Endothelial cell of umbilical vein (primary cell): ENCODE results near the gene RINL. TPM values are rescaled to one million over a fixed set of nuclear protein-coding genes. Genes with fewer than 3 reads are reported as not detected.

Source experiments
- BruUV-seq: library from RNA; stranded (reverse); fragments of 400-500 nt; replicated peaks from 2 replicates; lab custom pipeline; 2021; lab: Mats Ljungman, UMichigan
- CTCF ChIA-PET: fragments of 300-600, 350-600 bp; sonication (Branson Sonifier 250); formaldehyde crosslinking; loops from one replicate; lab custom pipeline; 2021; ENCODE audit warnings: antibody characterized with exemption, inconsistent platforms; lab: Charles Lee
- POLR2A ChIA-PET: fragments of 300-600, 350-600 bp; sonication (Branson Sonifier 250); formaldehyde crosslinking; loops from one replicate; lab custom pipeline; 2021; ENCODE audit warnings: antibody characterized with exemption, inconsistent platforms; lab: Charles Lee
- DNase-seq: peaks from one replicate; pipeline ENCODE4 v3.0.0-alpha.2; 2011; ENCODE audit warnings: low read depth, low spot score
- FAIRE-seq: peaks from 2 replicates; lab custom pipeline; 2011; peaks lifted over from hg19 to GRCh38; lab: Jason Lieb, UNC
- H2AFZ ChIP-seq: 2 replicates; pipeline ENCODE4 v1.6.0; 2012; ENCODE audit warnings: low read depth, low read length, control low read depth, inconsistent platforms
- H3K27ac ChIP-seq: 2 replicates; pipeline ENCODE4 v1.5.1; 2011; ENCODE audit warnings: low read depth, mild to moderate bottlenecking, control low read depth, low read length, moderate library complexity; ENCODE audit not compliant: insufficient read depth
- H3K27me3 ChIP-seq, 2 experiments: 2 replicates each; pipeline versions ENCODE4 v1.6.0 to v1.6.1; 2011; ENCODE audit warnings: low read length in 2 of 2, mixed read lengths in 1 of 2; ENCODE audit not compliant: control insufficient read depth in 2 of 2, insufficient read depth in 2 of 2
- H3K36me3 ChIP-seq, 2 experiments: 2 replicates in 1 of 2; 3 replicates in 1 of 2; pipeline ENCODE4 v1.5.1; 2011; ENCODE audit warnings: low read length in 2 of 2, mild to moderate bottlenecking in 1 of 2, moderate library complexity in 1 of 2; ENCODE audit not compliant: control insufficient read depth in 2 of 2, insufficient read depth in 2 of 2; ENCODE audit errors: extremely low read depth in 1 of 2
- H3K4me1 ChIP-seq: 3 replicates; pipeline ENCODE4 v1.5.1; 2011; ENCODE audit warnings: mild to moderate bottlenecking, low read length; ENCODE audit not compliant: control insufficient read depth, insufficient read depth; ENCODE audit errors: extremely low read depth
- H3K4me2 ChIP-seq: 2 replicates; pipeline ENCODE4 v1.6.1; 2011; ENCODE audit warnings: low read length, control low read depth, mixed read lengths; ENCODE audit not compliant: insufficient read depth
- H3K4me3 ChIP-seq, 3 experiments: fragments of 200-600 bp in 1 of 3; sonication (generic), shearing (Covaris generic) in 1 of 3; replicated peaks in 1 of 3; 2 replicates each; pipeline ENCODE4 v1.5.1; 2011 to 2016; ENCODE audit warnings: control low read depth in 3 of 3, low read length in 3 of 3, mild to moderate bottlenecking in 2 of 3, inconsistent platforms in 1 of 3, low read depth in 1 of 3, moderate library complexity in 1 of 3; ENCODE audit not compliant: insufficient read depth in 1 of 3
- H3K79me2 ChIP-seq: 2 replicates; pipeline ENCODE4 v1.6.0; 2012; ENCODE audit warnings: low read length, inconsistent platforms; ENCODE audit not compliant: control insufficient read depth, insufficient read depth
- H3K9ac ChIP-seq: replicated peaks from 2 replicates; pipeline ENCODE3; 2011; ENCODE audit warnings: low read length, control low read depth; ENCODE audit not compliant: insufficient read depth; ENCODE audit errors: extremely low read depth
- H3K9me1 ChIP-seq: replicated peaks from 3 replicates; pipeline ENCODE4 v1.6.0; 2011; ENCODE audit warnings: mild to moderate bottlenecking, low read length; ENCODE audit not compliant: control insufficient read depth, insufficient read depth; ENCODE audit errors: extremely low read depth
- H3K9me3 ChIP-seq: replicated peaks from 2 replicates; pipeline ENCODE4 v1.5.1; 2012; ENCODE audit warnings: low read length, inconsistent platforms; ENCODE audit not compliant: control insufficient read depth, insufficient read depth
- H4K20me1 ChIP-seq: replicated peaks from 2 replicates; pipeline ENCODE3; 2011; ENCODE audit warnings: mild to moderate bottlenecking, low read length; ENCODE audit not compliant: control insufficient read depth, insufficient read depth; ENCODE audit errors: extremely low read depth
- EZH2 ChIP-seq: IDR thresholded peaks from 2 replicates; pipeline ENCODE4 v1.6.1; 2012; ENCODE audit warnings: borderline replicate concordance, low read depth, mild to moderate bottlenecking, moderate library complexity, low read length, inconsistent platforms; ENCODE audit not compliant: severe bottlenecking
- GATA2 ChIP-seq: IDR thresholded peaks from 2 replicates; pipeline ENCODE4 v1.7.0; 2011; ENCODE audit warnings: low read depth, mild to moderate bottlenecking, moderate library complexity, mixed read lengths, low read length; ENCODE audit not compliant: insufficient read length, insufficient read depth
- JUN ChIP-seq: IDR thresholded peaks from 2 replicates; pipeline ENCODE4 v1.6.1; 2011; ENCODE audit warnings: borderline replicate concordance, low read depth; ENCODE audit not compliant: insufficient read length, insufficient read depth
- MAX ChIP-seq: IDR thresholded peaks from 2 replicates; pipeline ENCODE4 v1.6.1; 2011; ENCODE audit not compliant: insufficient read depth, insufficient read length
- POLR2A ChIP-seq: IDR thresholded peaks from 2 replicates; pipeline ENCODE4 v1.6.1; 2012; ENCODE audit warnings: low read depth, mild to moderate bottlenecking, control low read depth, low read length
- POLR2AphosphoS5 ChIP-seq: IDR thresholded peaks from 2 replicates; pipeline ENCODE4 v1.6.1; 2012; ENCODE audit warnings: low read depth, mild to moderate bottlenecking, control low read depth, low read length, moderate library complexity; ENCODE audit not compliant: insufficient read depth
- dilution Hi-C: fragments of 300-500 bp; cut with MboI; formaldehyde crosslinking; loops from one replicate; pipeline ENCODE4 v1.15.0; 2019; ENCODE audit warnings: low sequenced_read_pairs; ENCODE audit not compliant: extremely low pct_ligation_motif_present
- intact Hi-C: fragments of 100-400 bp; cut with micrococcal nuclease; formaldehyde crosslinking; loops from one replicate; pipeline ENCODE4 v1.10.0; 2022
- polyA plus RNA-seq, 4 experiments: library from polyadenylated mRNA; depleted of rRNA in 3 of 4; stranded (reverse) in 3 of 4; unstranded in 1 of 4; fragments of >200 nt; gene quantifications; 2 replicates each; pipeline versions ENCODE4 v1.2.1 to v1.2.3, GENCODE V29; 2011 to 2012; ENCODE audit warnings: missing spikeins in 1 of 4
- total RNA-seq: library from RNA; stranded (reverse); gene quantifications from 2 replicates; pipeline ENCODE4 v1.2.3, GENCODE V29; 2021

The RINL gene
- total and polyA plus RNA-seq, 2 donors (not counting 3 experiments of a cell fraction or from before 2014, with no cell fraction given) = 5.3 to 10.1 TPM

GRCh38 chr19:38900202-38900629 lies 22.1 kb upstream of the RINL start:
- Histone ChIP-seq H4K20me1 (no peaks in the 10 kb centered on the region), H3K36me3 (peaks cover 0 to 6% of the 10 kb centered on the region in 2 experiments), H3K4me3 (peak overlapping the region; percentile 73 to 83 (median 82)), H3K9ac (peak overlapping the region; percentile 91), H2AFZ (peak overlapping the region; percentile 60), H3K9me3 (no peaks in the 10 kb centered on the region), H3K79me2 (peaks cover 5% of the 10 kb centered on the region), H3K4me2 (peak overlapping the region; percentile 99), H3K27ac (peak overlapping the region; percentile 86), H3K9me1 (no peaks in the 10 kb centered on the region), H3K27me3 (no peaks in the 10 kb centered on the region), H3K4me1 (peaks cover 22% of the 10 kb centered on the region)
- DNase-seq = no peak
- CTCF ChIA-PET = interaction anchor here (0.6 to 2.4 kb wide), 14 partner anchors 12 to 539 kb away, joined by 3 to 16 read pairs (median 5); partner anchors contain the start of genes CCER2, FAM98C, MRPS12 and SARS2
- BruUV-seq = TSS peak; percentile 72
- dilution Hi-C loops (no loop called here), intact Hi-C loops (no loop called here)
- no peak for FAIRE-seq
- TF ChIP-seq EZH2 = no peak
- TF ChIP-seq GATA2 = no peak
- TF ChIP-seq JUN = no peak
- peak; percentile 21 for TF ChIP-seq POLR2A
- TF ChIP-seq MAX = peak; percentile 48
- TF ChIP-seq POLR2AphosphoS5 = no peak
- POLR2A ChIA-PET = interaction anchor here (0.6 to 1.0 kb wide), 3 partner anchors 9 to 321 kb away, joined by 3 read pairs; no protein-coding TSS in a partner anchor
